ENCODE measurements around the gene COPS8. TPM values are rescaled to one million over a fixed set of nuclear protein-coding genes. Genes with fewer than 3 reads are reported as not detected.

Gene COPS8
- total and polyA plus RNA-seq, 2 donors (not counting 3 experiments of a cell fraction or from before 2014, with no cell fraction given), result 73.6 to 80.7 TPM

- Histone ChIP-seq H4K20me1 (replicated peaks; ENCODE audit: control insufficient read depth, extremely low read depth, insufficient read depth, low read length) (no peaks in the 10 kb centered on the region), H3K36me3 (ENCODE audit: control insufficient read depth in 2 of 2, extremely low read depth in 1 of 2, insufficient read depth in 2 of 2, low read length in 2 of 2) (no peaks in the 10 kb centered on the region), H3K27me3 (ENCODE audit: control insufficient read depth in 2 of 2, insufficient read depth in 2 of 2, low read length in 2 of 2) (no peaks in the 10 kb centered on the region), H3K4me3 (replicated peaks in 1 of 3; ENCODE audit: insufficient read depth in 1 of 3, low read depth in 1 of 3, low read length in 3 of 3) (no peak overlapping the region), H3K9ac (replicated peaks; ENCODE audit: extremely low read depth, insufficient read depth, low read length) (no peak overlapping the region), H2AFZ (ENCODE audit: low read depth, low read length) (no peak overlapping the region), H3K4me2 (ENCODE audit: insufficient read depth, low read length) (no peak overlapping the region), H3K27ac (ENCODE audit: insufficient read depth, low read depth, low read length) (no peak overlapping the region), H3K9me3 (replicated peaks; ENCODE audit: control insufficient read depth, insufficient read depth, low read length) (no peaks in the 10 kb centered on the region), H3K4me1 (ENCODE audit: control insufficient read depth, extremely low read depth, insufficient read depth, low read length) (peaks cover 7% of the 10 kb centered on the region), H3K9me1 (replicated peaks; ENCODE audit: control insufficient read depth, extremely low read depth, insufficient read depth, low read length) (no peaks in the 10 kb centered on the region), H3K79me2 (ENCODE audit: control insufficient read depth, insufficient read depth, low read length) (no peaks in the 10 kb centered on the region)
- ChIA-PET CTCF (interaction anchor here (1.0 to 7.2 kb wide), 5 partner anchors 488 to 715 kb away, joined by 3 to 67 read pairs (median 18); partner anchors contain the start of gene ACKR3), POLR2A (no interaction called here)
- FAIRE-seq (no peak), DNase-seq (ENCODE audit: low read depth, low spot score) (no peak)
- TF ChIP-seq JUN (IDR thresholded peaks at IDR 0.05; ENCODE audit: borderline replicate concordance, insufficient read depth, insufficient read length, low read depth) (no peak), EZH2 (IDR thresholded peaks at IDR 0.05; ENCODE audit: borderline replicate concordance, low read depth, low read length, severe bottlenecking) (no peak), GATA2 (IDR thresholded peaks at IDR 0.05; ENCODE audit: insufficient read depth, insufficient read length, low read depth, low read length) (no peak), POLR2A (IDR thresholded peaks at IDR 0.05; ENCODE audit: low read depth, low read length) (no peak), POLR2AphosphoS5 (IDR thresholded peaks at IDR 0.05; ENCODE audit: insufficient read depth, low read depth, low read length) (no peak), FOS (IDR thresholded peaks at IDR 0.05; ENCODE audit: borderline replicate concordance, insufficient read depth, low read length) (no peak), MYC (IDR thresholded peaks at IDR 0.05; ENCODE audit: low read depth, low read length) (no peak)
- TF ChIP-seq, protein P1, sequence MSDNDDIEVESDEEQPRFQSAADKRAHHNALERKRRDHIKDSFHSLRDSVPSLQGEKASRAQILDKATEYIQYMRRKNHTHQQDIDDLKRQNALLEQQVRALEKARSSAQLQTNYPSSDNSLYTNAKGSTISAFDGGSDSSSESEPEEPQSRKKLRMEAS (IDR thresholded peaks at IDR 0.05; ENCODE audit: insufficient read depth, insufficient read length), result no peak
- TF ChIP-seq, protein P2, sequence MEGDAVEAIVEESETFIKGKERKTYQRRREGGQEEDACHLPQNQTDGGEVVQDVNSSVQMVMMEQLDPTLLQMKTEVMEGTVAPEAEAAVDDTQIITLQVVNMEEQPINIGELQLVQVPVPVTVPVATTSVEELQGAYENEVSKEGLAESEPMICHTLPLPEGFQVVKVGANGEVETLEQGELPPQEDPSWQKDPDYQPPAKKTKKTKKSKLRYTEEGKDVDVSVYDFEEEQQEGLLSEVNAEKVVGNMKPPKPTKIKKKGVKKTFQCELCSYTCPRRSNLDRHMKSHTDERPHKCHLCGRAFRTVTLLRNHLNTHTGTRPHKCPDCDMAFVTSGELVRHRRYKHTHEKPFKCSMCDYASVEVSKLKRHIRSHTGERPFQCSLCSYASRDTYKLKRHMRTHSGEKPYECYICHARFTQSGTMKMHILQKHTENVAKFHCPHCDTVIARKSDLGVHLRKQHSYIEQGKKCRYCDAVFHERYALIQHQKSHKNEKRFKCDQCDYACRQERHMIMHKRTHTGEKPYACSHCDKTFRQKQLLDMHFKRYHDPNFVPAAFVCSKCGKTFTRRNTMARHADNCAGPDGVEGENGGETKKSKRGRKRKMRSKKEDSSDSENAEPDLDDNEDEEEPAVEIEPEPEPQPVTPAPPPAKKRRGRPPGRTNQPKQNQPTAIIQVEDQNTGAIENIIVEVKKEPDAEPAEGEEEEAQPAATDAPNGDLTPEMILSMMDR (IDR thresholded peaks at IDR 0.05; ENCODE audit: extremely low read depth in 1 of 2, insufficient read depth in 1 of 2, low read depth in 1 of 2, low read length in 2 of 2), result no peak
- intact Hi-C loops (cut with micrococcal nuclease), result no loop called here
- BruUV-seq (replicated peaks), result no TSS peak
- dilution Hi-C loops (cut with MboI; ENCODE audit: extremely low pct_ligation_motif_present, low sequenced_read_pairs), result no loop called here
Measured at GRCh38 chr2:237058423-237058822, 27.3 kb upstream of the COPS8 start.
